Stimulated activated CD8-positive, alpha-beta memory T cell treated with anti-CD3 and anti-CD28 coated beads, Interleukin-15, amount 100 ng/mL, for 24 hours (primary cell): ENCODE measurements around the gene MUC5AC.
"Not testable (repeated sequence)": the region's sequence is repeated elsewhere in the genome, so short reads cannot be mapped to it uniquely, and the experiment has no call there.

Experiments
- DNase-seq: peaks from one replicate; pipeline ENCODE4 v3.0.0-alpha.2; 2020; ENCODE audit warnings: low read depth

The MUC5AC gene

GRCh38 chr11:1208394-1209261 lies 50.9 kb downstream of the MUC5AC start:
- DNase-seq = no peak

GRCh38 chr11:1209371-1210057 lies 51.8 kb downstream of the MUC5AC start:
- DNase-seq = no peak

DNA sequence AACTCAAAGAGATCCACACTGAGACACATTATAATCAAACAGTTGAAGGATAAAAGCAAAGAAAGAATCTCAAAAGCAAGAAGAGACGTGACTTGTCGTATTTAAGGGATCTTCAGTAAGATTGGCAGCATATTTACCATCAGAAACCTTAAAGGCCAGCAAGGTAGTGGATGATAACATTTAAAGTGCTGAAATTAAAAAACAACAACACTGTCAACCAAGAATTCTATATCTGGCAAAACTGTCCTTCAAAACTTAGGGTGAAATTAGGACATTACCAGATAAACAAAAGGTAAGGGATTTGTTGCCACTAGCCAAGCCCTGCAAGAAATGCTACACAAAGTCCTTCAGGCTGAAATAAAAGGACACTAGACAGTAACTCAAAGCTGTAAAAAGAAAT lies 54.1 kb downstream of the MUC5AC start:
- DNase-seq = no peak

DNA sequence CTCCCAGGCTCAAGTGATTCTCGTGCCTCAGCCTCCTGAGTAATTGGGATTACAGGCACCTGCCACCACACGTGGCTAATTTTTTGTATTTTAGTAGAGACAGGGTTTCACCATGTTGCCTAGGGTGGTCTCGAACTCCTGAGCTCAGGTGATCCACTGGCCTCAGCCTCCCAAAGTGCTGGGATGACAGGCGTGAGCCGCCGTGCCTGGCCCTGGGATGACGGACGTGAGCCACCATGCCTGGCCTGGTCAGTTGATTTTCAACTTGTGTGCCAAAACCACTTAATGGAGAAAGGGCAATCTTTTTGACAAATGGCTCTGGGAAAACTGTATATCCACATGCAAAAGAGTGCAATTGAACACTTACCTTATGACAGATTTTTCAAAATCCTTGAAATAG lies 58.1 kb downstream of the MUC5AC start:
- DNase-seq = not testable (repeated sequence)

DNA sequence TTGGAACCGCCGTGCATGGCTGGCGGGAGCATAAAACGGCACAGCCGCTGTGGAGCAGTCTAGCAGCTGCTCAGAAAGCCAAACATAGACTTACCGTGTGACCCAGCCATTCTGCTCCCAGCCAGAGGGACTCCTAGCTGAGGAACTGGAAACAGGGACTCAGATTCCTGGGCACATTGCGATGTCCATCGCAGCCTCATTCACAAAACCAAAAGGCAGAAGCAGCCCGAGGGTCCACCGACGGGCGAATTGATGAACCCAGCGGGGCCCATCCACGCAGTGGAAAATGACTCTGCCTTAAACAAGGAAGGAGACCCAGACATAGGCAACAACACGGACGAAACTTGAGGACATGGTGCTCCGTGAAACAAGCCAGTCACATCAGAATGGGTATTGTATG lies 59.4 kb downstream of the MUC5AC start:
- DNase-seq = no peak

- no peak for DNase-seq
These were observed 60.6 kb downstream of the MUC5AC start for GRCh38 chr11:1218256-1218787.

DNA sequence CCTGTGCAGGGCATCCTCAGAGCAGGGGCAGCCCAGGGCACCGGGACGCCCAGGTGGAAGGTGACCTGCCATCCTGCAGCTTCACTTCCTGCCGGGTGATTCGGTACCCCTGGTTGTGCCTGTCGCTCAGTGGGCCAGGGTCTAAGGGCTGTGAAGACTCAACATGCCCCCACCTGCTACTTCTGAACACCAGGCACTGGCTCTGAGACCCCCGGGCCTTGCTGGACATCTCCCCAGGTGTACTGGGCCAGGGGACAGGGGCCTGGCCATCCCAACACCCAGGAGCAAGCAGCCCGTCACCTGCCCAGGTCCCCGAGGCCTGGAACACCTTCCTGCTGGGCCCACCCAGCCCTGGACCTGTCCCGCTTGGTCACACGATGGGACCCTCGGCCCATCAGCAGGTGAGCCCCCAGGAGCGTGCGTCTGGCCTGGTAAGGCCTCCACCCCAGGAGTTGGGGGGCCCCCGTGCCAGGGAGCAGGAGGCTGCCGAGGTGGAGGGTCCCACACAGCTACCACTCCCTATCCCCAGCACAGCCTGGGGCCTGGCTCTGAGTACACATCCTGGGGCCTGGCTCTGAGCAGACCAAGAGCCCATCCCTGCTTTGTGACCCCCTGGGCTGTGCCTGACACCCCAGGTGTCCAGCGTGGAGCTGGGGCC lies 61.2 kb downstream of the MUC5AC start:
- DNase-seq = no peak

DNA sequence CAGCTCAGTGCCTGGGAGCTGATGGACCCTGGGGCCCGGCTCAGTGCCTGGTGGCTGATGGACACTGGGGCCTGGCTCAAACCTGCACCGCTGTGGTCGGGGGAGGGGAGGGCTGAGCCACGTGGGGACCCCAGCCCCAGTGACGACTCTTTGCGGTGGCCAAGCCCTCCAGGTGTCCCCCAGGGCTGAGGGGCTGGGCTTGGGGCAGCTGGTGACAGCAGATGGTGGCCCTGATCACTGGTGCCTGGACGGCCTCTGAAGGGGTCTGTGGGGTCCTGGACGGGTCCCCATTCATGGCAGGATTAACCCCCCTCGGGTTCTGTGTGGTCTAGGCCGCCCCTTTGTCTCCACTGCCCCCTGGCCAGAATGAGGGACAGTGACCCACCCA lies 61.7 kb downstream of the MUC5AC start:
- DNase-seq = no peak

GRCh38 chr11:1219834-1220815 lies 62.4 kb downstream of the MUC5AC start:
- no peak for DNase-seq

DNA sequence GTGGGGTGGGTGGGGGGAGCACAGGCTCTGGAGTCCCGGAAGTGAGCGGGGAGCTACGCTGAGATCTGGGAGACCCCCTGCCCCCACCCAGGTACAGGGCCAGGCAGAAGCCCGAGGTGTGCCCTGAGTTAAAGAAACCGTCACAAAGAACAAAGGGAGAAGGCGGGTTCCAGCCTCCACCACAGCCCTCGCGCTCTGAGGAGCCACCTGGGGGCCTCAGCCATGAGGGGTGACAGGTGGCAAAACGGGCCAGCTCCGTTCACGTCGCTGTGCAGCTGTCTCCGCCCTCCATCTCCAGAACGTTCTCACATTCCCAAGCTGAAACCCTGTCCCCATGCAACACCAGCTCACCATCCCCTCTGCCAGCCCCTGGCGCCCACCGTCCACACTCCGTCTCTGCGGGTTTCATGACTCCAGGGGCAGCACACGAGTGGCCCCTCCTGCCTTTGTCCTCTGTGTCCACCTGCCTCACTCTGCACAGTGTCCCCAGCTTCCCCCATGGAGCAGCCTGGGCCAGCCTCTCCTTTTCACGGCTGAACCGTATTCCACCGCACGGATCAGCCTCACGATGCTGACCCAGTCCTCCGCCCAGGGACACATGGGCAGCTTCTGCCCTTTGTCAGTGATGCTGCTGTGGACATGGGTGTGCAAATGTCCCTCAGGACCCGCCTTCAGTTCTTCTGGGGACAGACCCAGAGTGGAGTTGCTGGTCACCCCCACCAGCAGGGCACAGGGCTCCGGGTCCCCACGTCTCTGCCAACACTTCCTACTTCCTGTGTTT lies 63.4 kb downstream of the MUC5AC start:
- DNase-seq = no peak

DNA sequence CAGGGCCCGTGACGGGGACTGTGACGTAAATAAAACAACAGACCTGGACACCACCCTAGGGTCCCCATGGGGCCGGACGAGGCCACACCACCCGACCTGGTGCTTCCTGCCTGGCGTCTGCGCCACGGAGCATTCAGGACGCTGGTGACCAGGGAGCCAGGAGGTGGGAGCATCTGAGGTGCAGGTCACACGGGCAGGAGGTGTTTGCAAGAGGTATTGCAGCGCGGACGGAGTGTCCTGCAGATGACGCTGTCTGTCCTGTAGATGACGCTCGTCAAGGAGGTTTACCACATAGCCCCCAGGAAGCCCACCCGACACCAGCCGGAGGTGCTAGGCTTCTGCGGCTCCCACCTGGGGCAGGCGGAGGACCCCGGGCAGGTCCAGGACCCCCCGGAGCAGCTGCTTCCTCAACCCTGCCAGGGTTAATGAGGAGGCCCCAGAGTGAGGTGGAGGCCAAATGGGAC lies 64.1 kb downstream of the MUC5AC start:
- DNase-seq = no peak

DNA sequence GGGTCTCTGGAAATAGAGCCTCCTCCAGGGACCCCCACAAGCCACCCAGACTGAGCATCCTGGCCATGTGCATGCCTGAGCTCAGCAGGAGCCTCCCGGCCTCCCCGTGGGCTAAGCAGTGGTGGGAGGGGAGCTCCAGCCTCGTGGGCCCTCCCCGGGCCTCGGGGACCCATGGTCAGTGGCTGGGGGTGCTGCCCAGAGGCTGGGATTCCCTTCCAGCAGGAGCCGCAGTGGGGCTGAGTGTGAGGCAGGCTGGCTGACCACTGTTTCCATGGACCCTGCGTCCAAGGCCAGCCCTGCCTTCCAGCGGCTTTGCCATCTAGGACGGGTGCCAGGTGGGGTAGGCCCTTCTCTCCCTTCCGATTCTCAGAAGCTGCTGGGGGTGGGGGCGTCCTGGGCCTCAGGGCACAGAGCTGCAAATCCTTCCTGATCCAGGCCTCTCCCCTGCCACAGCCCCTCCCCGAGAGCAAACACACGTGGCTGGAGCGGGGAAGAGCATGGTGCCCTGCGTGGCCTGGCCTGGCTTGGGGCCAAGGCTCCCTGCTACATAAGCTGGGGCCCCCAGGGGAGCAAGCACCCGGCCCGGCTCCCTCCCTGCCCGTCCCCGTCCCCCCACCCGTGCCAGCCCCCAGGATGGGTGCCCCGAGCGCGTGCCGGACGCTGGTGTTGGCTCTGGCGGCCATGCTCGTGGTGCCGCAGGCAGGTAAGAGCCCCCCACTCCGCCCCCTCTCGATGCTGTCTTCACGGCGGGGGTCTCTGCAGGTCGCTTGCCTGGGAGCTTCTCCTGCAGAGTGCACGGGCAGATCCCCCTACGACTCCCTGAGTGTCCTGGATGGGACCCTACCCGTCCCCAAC lies 65.0 kb downstream of the MUC5AC start, which contains the start of gene MUC5B:
TSS of gene MUC5B (plus strand) at position 576 of the 855 bp plus-strand sequence. CDS start at position 634, 58 bp downstream.
- DNase-seq = no peak

DNA sequence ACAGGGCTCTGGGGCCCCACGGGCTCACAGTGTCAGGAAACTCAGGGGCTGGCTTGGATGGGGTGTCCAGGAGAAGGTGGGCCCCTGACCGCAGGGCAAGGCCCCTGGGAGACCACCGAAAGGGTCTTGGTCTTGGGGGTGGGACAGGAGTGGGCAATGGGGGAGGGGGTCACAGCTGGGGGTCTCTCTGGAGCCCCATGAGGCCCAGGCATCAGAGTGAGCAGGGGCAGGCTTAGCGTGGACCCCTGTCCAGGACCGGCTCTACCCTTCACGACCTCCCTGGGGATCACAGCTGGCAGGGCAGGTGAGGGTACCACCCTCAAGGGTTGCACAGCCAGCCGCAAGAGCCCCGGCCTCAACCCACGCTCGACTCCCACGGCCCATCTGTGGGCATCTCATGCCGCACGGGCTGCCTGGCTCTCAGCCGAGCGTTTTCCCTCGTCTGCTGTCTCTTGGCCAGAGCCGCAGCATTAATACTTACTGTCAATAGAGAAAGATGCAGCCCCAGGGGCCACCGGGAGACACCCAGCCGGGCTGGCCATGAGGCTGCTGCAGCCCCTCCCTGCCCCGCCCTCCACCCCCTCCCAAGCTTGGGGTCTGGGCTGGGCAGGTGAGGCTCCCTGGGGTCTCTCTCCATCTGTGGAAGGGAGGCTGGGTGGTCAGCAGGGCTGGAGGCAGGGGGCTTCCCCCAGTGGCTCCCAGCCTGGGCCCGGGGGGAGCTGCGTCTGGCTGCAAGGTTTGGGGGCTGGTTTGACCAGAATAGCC lies 65.8 kb downstream of the MUC5AC start:
- DNase-seq = no peak

GRCh38 chr11:1224111-1224490 lies 66.3 kb downstream of the MUC5AC start:
- DNase-seq = no peak

- no peak for DNase-seq
These were observed 67.0 kb downstream of the MUC5AC start for GRCh38 chr11:1224491-1225385.

DNA sequence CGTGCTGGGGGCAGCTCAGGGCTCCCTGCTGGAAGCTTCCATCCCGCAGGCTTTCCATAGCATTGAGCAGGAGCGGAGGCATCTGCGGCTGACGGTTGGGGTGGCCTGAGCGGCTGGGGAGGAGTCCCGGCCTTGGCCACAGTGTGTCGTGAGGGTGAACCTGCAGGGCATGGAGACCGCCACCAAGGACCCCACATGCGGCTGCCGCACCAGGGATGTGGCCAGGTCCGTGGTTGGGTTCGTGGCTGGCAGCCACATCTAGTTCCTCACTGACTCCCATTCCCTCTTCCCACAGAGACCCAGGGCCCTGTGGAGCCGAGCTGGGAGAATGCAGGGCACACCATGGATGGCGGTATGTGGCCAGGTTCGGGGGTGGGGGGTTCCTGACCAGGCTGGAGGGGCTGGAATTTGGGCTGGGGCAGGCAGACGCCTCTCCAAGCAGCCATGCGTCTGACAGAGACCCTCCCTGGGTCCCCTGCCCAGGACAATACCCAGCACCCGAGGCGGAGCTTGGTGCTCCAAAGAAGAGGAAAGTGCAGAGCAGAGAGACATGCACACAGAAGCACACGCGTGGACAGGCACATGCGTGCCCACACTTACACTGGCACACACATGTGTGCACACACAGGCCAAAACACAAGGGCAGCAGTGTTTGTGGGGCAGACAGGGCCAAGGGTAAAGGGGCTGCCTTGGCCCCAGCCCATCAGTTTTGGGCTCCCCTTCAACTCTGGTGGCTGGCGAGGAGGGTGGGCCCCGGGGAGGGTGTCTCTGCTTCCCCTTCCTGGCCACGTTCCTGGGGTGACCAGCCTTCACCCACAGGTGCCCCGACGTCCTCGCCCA lies 67.9 kb downstream of the MUC5AC start:
- DNase-seq = no peak
